Activated naive CD4-positive, alpha-beta T cell treated with anti-CD3 and anti-CD28 coated beads, Interleukin-2, amount 50 U/mL, for 16 hours (primary cell): ENCODE measurements around the gene ZNF532.
A peak's percentile ranks its signal among the peaks of the same experiment; 100 is the strongest.
"Not testable (repeated sequence)": the region's sequence is repeated elsewhere in the genome, so short reads cannot be mapped to it uniquely, and the experiment has no call there.

ENCODE experiments used
- DNase-seq: peaks from one replicate; pipeline ENCODE4 v3.0.0-alpha.2; 2020

The ZNF532 gene

DNA sequence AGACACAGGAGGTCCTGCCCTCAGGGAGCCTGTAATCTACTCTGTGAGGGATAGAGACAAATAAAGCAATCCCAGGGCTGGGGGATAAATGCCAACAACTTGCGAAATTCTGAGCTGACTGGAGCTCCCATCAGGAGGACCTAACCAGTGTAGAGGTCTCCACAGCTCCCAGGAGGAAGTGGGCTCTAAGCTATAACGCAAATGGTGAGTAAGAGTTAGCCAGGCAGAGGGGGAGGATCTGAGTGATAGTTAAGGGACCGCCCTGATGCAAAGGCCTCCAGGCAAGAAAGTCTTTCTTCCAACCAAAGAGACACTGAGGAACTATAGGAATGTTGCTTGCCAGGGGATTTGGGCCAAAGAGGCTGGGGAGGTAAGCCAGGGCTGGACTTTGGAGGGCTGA is 16.0 kb upstream of the ZNF532 start:
- DNase-seq: no peak

DNA sequence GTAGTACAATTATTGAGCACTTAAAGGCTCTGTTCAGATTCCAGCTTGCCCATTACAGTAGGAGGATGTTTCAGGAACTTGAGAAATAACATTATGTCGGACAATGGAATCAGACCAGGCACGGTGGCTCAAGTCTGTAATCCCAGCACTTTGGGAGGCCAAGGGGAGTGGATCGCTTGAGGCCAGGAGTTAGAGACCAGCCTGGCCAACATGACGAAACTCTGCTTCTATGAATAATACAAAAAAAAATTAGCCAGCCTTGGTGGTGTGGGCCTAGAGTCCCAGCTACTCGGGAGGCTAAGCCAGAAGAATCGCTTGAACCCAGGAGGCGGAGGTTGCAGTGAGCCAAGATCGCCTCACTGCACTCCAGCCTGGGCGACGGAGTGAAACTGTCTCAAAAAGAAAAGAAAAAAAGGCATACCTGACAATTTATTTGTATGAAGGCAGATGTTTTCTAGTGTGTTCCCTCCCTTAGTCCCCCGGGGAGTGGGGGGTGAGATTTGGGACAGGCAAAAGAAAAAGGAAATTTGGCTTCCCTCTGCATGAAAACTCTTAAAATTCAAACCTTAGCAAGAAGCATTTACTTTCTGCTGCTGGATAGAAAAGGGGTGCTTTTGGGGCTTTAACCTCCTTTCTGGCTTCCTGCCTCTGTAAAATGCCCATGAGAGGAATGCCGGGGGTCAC is 13.7 kb upstream of the ZNF532 start:
- DNase-seq: no peak

DNA sequence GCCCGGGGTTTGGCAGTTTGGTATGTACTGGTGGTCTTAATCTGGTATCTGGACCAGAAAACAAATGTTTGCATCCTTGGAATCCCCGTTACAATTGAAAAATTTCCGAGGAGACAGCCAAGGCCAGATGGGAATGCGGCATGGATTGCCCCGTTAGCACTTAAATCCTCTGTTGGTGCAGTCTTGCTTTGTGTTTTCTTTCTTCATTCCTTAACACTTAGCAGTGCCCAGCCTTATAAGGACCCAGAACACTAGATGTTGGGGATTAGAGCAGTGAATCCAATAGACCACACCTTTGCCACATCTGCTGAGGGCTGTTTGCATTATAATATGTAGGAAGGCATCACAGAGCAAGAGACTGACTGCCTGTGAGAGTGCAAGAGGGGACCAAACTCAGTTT is 12.8 kb upstream of the ZNF532 start:
- DNase-seq: no peak

DNA sequence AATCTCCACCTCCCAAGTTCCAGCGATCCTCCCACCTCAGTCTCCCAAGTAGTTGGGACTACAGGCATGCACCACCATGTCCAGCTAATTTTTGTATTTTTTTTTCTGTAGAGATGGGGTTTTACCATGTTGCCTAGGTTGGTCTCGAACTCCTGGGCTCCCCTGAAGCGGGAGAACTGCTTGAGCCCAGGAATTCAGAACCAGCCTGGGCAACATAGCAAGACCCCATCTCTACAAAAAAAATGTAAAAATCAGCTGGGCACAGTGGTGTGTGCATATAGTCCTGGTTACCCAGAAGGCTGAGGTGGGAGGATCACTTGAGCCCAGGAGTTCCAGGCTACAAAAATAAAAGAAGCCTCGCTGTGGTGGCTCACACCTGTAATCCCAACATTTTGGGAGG is 12.0 kb upstream of the ZNF532 start:
- DNase-seq: no peak

DNA sequence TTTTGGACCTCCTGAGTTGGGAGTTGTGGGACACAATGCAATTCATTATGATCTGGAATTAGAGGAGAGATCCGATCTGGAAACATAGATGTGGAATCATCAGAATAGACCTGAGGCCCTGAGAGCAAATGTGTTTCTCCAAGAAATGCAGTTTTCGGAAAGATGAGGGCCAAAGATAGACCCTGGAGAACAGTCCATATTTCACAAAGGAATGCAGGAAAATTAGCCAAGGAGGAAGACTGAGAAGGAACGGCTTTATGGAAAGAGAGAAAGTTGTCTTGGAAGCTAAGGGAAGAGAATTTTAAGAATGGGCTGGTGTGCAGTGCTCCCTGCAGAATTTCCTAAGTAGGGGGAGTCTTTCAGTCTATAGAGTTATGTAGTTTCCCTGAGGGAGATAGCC is 11.1 kb upstream of the ZNF532 start:
- DNase-seq: no peak

DNA sequence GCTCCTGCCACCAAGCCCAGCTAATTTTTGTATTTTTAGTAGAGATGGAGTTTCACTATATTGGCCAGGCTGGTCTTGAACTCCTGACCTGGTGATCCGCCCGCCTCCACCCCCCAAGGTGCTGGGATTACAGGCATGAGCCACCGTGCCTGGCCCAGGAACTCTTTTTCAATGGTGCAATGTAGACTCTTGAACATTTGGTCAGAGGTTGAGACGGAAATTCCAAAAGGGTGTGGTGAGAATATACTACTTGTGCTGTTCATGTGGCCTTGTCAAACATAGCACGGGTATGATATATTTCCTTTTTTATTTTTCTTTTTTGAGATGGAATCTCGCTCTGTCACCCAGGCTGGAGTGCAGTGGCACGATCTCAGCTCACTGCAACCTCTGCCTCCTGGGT is 9.2 kb upstream of the ZNF532 start:
- not testable (repeated sequence) for DNase-seq

DNA sequence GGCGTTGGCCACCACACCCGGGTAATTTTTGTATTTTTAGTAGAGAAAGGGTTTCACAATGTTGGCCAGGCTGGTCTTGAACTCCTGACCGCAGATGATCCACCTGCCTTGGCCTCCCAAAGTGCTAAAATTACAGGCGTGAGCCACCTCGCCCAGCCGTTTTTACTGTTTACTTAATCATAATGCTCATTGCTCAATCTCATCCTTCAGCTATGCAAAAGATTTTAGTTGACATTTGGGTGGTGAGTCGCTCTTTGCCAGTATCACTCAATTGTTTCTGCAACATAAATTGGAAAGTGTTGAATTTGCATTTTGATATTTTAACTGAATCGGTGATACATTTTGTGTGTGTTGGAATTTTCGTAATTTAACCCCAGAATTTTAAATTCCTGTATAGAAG is 7.8 kb upstream of the ZNF532 start:
- no peak for DNase-seq

DNA sequence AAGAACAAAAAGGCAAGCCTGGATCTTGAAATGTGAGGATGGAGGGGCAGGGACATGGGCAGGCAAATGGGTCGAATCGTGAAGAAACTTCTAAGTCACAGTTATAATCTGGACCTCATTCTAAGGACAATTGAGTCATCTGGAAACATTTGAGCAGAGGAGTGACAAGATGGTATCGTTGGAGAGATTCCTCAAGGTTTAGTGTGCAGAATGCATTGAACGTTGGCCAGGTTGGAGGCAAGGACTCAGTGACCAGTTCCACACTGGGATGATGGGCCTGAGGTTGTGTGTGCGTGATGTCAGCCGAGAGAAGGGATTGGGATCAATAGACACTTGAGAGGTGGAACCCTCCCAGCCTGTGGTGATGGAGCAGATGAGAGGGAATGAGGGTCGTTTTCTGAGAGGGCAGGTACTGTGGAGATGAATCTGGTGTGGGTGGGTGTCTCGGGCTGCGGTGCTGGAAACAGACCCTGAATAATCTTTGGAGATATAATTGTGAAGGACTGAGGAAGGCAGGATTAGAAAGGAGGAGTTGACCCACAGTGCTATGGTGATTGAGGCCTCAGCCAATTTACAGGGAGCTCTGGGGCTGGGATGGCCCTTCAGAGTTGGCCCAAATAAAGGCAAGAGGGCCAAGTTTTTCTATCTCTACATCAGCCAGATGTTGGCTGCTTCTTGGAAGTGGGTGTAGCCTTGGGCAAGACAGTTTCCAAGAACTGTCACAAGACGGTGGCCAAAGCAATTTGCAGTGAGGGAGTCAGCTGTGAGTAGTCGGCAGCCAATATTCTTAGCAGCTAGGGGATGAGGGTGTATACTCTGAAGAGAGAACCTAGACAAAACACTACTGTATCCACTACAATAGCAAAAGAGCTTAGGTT is 5.8 kb upstream of the ZNF532 start:
- no peak for DNase-seq

DNA sequence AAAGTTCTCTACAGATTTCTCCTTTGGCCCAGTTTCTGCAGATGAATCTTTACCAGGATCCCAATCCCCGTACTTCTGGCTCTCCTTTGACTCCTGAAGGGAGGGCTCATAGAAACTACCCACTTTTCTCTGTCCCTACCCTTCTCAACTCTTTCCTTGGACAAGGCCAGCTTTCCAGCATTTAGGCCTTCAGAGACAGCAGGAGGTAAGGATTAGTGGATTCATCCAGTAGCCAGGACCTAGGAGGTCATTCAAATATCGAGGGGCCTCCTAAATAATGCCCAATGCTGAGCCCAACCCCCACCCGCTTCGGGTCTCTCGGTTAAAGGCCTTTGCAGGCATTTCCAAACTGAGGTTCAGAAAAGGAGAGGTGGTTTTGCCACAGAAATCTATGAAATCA is 4.8 kb upstream of the ZNF532 start:
- no peak for DNase-seq

DNA sequence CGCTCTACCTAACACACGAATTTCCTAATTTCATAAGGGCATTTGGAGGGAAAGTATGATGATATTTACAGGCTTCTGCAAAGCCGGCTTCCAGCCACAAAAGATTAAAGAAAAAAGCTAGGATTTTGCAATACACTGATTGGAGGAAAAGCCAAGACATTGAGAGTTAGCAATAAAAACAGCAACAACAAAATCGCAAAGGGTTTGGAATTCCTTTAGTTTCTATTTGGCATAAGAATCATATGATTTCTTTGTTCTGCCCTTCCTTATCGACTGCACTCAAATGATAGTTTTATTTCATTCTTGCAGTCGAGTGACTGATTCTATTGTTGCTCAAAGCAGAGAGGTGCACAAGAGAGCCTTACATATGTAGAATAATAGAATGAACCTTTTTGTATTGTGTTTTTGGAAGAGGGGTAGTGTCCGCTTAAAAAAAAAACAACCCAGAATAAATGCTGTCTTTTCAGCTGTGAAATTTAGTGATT is 3.9 kb upstream of the ZNF532 start:
- no peak for DNase-seq

DNA sequence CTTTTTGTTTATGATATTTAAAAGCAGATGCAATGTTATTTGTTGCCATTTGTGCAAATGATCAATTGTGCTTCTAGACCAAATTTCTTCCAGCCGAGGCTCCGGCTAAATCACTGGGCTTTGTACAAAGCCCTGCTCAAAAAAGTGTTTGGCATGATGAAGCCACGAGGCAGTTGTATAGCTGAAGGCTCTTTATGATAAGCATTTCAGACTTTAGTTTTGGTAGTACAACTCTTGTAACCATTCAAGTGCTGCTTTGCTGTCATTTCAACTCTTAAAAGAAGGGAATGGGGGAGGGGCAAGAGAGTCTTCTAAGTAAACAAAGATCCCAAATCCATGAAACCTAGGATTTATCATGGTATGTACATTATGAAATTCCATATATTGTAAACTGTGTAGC is 3.3 kb upstream of the ZNF532 start:
- no peak for DNase-seq

DNA sequence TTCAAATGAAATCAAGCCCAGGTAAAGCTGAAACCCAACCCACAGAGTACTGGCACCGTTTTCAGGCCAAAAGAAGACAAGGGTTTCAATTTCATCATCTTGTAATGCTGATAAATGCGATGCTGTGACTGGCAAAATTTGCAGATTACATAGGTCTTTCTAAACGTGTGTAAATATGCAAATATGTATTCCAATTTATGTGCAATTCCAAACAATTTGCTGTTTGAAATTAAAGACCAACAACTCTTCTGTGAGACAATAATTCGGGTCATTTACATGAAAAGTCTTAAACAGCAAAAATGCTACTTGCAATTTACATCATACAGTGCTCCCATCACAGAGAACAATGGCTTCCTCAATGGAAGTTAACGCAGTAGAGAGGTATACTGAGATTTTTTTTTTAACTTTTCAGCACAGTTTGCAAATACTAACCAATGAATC is 2.8 kb upstream of the ZNF532 start:
- DNase-seq: no peak

DNA sequence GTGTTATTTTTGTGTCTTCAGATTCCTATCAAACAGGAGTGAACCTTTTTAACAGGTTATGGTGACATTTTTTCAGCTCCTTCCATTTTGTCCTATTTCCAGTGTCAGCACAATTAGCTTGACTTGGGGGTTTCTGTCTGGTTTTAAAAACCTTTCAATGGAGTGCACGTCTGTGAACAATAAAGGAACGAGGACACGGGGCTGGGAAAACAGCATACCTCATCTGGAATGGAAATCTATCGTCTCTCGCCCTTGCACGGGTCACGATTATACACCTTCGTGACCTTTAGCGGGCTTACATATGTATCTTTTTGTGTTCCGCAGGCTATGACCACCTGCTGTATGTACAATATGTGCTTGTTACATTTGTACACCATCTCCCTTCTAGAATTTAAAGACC is 2.3 kb upstream of the ZNF532 start:
- no peak for DNase-seq

DNA sequence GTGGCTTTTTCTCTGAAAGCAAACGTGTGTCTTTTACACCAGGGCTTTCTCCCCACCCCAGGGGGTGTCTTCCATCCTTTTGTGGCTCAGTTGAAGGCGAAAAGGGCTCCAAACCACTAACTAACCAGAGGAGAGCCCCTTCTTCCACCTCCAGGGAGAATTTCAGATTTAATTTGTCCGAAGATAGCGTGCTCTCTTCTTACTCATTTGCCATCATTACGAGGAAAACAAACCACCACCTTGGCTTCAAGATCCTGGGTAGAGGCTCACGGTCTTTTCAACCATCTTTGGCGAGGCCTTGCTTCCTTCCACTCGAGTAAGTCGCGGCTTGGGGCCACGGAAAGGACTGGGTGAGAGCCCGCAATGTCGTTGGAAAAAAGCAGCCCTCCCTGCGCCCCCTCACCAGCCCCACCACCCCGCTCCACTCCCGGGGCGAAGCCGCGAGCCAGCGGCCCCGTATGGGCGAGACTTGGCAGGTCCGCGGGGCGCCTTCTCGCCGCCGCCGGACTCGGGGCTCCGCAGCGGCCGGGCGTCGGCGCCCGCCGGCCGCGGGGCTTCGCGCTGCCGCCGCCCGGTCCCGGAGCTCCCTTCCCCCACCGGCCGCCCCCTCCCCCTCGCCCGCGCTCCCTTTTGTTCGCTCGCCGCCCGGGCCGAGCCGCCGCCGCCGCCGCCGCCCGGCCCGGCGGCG is 1.7 kb upstream of the ZNF532 start:
- DNase-seq: peak; percentile 20

DNA sequence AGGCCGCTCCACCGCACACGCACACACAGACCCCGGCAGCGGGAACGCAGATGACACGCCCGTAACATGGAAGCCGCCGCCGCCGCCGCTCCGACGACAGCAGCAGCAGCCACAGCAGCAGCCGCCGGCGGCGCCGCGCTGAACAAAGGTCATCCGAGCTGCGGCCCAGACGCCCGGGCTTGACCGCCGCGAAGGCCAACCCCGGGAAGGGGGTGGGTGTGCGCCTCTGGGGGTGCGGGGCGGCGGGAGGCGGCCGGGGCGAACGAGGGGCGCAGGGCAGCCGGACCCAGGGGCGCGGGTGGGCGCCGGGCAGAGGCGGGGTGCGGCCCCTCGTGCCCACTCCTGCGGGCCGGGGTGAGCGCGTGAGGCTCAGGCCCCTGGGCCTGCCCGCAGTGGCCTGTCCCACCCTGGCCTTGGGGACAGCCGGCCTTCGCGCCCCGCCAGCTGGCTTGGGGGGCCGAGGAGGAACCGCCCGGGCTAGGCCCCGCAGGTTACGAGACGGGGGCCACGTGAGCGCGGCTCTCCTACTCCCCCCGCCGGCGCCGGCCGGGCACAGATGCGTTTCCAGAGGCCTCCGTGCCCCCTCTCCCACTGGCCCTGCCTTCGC is 1.0 kb upstream of the ZNF532 start:
- DNase-seq: peak; percentile 39

DNA sequence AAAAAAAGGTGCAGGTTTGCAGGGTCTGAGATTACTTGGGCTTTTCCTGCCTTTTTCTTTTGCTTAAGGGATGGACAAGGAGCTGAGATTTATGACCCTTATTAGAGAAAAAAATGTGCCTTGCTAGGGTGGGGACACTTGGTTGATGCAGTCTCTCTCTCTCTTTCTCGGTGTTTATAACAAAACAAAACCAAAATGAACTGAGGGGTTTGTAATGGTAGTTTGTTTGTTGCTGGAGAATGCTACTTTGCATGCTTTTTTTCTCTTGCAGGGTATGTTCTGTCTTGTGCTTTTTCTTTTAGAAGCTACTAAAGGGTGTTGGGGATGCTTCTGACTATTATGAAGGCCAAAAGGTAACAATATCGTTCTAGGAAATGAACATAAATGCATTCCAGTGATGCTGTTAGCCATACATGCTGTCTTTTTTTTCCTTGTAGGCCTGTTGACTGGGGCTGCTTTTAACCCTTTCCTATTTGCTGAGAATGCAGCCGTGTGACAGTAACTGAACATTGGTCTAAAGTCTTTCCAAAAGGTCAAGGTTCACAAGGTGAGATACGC is 435 bp downstream of the ZNF532 start:
- DNase-seq: no peak

DNA sequence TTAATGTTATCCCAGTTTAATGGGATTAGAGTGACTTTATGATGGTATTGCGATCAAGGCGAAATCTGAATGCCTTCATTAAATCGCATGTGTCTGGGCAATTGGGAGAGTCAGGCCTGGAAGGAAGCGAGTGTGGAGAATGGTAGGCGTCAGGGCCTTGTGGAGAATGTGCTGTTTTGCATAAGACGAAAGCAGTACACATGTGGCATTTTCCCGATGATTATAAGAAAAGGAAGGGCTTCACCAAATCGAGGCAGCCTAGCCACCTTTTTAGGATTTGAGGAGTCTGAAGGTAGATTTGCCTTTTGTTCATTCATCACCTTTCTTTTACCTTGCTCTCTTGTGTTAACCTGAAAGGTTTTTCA is 1.0 kb downstream of the ZNF532 start:
- DNase-seq: no peak

DNA sequence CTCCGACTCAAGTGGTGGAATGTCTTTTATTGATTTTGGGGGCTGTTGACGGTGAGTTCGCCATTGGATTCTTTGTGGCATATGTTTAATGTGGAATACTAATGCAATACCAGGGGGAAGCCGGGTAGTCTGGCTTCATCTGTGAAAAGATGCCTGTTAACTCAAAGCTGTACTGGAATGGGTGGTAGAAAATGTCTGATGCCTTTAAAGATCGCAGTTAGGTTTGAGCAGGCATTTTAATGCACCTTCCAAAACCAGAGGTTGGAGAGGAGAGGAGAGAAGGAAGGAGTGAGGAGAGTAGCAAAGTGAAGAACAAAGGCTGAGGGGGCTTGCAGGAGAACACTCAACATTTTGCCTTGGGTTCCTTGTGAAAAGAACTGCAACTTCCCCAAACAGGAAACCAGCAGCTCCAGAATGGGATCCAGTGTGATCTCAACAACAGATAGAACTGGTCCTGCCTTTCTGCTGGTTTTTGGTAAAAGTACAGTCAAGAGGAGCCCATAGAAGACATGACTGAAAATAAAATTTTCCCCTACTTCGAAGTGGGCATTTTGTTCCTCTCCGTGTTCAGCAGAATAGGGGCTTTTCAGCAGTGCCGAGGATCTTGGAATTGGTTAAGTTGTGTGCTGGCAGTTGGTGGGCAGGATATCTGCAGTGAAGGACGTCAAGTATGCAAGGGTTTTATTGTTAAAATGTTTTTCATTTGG is 1.5 kb downstream of the ZNF532 start:
- no peak for DNase-seq

DNA sequence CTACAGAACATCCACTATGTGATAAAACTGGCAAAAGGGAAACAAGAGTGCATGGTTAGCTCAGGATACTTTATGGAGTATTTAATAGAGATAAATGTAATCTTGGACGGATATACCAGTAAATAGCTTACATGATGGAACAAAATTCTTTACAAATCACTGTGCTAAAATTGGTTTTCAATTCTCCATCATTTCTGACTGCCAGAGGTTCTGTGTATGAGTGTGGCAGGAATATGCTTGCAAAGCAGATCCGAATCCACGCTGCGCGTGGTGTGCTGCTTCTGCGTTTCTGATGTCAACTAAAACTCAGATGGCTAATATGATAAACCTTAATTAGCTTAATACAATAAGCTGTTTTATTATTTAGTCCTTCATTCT is 2.1 kb downstream of the ZNF532 start:
- DNase-seq: no peak

DNA sequence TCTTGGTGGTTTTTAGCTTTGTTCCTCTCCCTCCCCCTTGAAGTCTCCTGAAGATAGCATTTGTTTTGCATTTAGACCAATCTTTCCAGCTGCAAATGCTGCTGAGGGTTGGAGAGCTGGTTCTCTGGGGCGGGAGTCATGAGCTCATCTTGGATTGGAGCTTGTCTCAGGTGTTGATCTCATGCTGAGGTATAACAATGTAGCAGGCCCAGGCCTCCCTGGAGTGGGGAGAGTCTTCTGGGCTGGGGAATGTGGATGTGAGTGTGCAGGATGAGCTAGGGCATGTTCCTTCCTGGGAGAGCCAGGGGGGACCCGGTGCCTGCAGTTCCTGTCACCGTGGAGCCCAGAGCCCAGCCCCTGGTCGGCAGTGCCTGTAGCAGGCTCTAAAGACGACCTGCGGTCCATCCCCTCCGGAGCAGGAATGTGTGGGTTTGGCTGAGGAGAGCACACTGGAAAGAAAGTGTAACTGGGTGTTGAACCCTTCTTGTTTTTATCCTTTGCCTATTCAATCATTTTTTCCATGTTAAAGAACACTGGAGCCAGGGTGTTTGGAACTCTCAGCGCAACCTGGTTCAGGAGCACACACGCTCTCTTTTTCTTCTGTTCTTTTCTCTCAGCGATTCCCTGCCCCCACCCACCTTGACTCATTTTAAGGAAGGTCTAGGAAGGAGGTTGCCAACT is 2.7 kb downstream of the ZNF532 start:
- DNase-seq: no peak

DNA sequence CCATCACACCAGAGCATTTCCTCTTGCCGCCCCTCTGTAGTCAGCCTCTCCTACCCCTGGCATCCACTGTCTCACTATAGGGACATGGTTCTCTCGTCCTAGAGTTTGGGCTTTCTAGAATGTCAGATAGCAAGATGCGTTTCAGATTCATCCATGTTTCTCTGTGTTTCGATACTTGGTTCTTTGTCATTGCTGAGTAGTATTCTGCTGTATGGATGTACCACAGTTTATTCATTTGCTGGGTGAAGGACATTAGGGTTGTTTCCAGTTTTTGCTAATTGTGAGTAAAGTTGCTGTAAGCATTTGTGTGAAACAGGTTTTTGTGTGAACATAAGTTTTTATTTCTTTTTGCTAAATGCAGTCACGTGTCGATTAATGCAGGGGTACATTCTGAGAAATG is 3.8 kb downstream of the ZNF532 start:
- no peak for DNase-seq

DNA sequence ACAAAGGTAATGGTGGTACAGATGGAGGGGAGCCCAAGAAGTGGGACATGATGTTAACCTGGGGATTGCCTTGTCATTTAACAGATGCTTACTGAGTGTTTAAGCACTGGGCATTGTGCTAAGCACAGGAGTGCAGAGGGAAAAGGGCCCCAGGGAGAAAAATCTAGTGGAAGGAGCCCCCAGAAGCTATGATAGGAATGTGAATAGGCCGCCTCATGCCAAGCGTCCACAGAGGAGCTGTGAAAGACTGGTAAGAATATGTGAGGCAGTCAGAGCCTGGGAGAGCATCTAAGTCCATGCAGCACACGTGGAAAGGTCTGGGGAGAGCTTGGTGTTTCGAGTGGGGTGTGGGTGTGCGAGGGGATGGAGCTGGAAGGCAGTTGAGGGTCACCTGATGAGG is 5.5 kb downstream of the ZNF532 start:
- DNase-seq: no peak
